GM19324 (cell line): ENCODE data around the gene IFIT3.
A peak's percentile ranks its signal among the peaks of the same experiment; 100 is the strongest.

ENCODE experiments used
- ATAC-seq: cut with Tn5 transposase; IDR thresholded peaks from one replicate; pipeline ENCODE4 v1.9.1; 2021; ENCODE audit warnings: mild to moderate bottlenecking, moderate library complexity; ENCODE audit not compliant: unreplicated experiment, low FRiP score

The IFIT3 gene

DNA sequence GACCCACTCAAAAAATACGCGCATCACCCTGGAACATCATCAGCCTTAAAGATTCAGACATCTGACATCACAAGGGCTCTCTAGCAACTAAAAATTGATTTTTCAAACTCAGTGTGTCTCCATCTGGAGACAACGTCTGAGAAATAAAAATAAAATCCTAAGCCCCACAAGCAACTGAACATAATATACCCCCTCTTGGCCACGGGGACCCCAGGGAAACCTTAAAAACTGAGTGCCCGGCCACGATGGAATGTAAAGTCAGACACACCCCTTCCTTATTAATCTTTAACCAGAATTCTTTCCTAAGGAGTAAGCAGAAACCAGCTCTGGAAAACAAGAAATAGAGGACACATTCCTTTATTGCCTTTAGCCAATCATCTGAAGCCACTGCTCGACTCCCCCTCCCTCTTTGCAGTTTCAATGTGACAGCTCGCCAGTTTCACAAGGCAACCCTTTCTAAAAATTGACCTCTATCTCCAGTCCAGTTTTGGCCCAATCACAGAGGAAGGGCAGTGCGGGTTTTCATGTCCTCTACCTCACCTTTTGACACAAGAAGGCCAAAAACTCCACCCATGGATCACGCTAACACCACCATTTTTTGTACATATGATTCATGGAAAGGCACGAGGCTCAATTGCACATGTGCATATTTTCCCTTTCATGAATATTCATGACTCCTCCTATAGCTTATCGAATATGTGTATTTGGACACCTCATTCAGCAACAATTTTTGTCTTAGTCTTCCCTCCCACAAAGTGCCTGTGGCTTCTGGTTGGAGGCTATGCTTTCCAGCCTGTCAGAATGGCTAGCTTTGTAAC lies 24.2 kb downstream of the IFIT3 start:
- peak; percentile 42 for ATAC-seq

DNA sequence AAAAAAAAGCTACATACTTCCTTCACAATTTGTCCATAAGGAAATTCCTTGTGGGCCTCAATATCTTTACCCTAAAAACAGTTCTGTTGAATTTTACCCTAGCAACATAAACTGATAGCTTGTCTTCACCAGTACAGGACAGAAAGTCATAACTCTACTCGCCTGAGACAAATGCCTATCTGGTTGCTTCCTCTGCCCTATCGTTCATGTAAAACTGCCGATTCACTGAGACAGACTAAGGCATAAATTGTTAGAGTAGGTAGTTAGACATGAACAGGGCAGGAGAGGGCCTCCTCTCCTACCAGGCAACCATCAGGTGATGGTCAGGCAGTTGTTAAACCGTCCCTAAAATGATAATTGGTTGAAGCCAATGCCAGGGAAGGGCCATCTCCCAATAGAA lies 25.0 kb downstream of the IFIT3 start:
- ATAC-seq, result no peak

DNA sequence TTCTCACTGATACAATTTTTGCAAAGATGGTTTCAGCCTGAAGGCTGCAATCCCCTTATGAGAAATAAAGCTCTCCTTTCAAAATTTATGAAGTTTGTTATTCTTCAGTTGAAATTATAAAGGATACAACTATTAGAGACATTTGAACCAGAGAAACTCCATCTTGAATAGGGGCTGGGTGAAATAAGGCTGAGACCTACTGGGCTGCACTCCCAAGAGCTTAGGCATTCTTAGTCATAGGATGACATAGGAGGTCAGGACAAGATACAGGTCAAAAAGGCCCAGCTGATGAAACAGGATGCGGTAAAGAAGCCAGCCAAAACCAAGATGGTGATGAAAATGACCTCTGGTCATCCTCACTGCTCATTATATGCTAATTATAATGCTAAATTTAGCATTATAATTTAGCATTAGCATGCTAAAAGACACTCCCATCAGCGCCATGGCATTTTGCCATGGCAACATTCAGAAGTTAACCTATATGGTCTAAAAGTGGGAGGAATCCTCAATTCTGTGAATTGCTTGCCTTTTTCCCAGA lies 27.7 kb downstream of the IFIT3 start:
- no peak for ATAC-seq

DNA sequence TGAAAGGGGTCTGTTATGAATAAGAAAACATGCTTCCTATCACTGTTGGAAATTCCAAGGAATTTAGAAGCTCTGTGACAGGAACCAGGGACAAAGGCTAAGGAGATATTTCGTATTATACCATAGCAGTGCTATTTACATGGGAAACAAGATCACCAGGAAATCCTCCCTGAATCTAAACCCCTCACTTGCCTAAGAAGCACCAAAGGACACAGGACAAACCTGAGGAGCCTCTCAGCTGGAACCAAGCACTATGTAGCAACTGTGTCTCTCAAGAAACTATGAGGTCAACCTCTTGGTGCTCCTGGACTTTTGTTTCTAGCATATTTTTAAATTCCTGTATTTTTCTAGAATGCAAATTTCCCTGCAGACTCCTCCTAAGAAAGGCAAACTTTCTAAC lies 29.3 kb downstream of the IFIT3 start:
- no peak for ATAC-seq

DNA sequence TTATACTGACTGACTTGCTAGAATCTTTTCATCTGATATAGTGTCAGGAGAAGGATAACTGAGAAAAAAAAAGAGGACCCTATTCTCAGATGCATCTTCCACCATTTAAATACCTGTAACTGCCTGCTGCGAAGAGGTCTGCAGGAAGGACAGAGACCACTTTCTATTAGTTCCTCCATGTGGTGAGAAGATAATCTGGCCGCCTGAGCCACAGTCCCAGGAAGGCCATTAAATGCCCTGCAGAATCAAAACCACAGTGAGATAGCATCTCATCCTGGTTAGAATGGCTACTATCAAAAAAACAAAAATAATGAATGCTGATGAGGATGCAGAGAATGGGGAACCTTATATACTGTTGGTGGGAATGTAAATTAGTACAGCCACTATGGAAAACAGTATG lies 30.2 kb downstream of the IFIT3 start:
- no peak for ATAC-seq

DNA sequence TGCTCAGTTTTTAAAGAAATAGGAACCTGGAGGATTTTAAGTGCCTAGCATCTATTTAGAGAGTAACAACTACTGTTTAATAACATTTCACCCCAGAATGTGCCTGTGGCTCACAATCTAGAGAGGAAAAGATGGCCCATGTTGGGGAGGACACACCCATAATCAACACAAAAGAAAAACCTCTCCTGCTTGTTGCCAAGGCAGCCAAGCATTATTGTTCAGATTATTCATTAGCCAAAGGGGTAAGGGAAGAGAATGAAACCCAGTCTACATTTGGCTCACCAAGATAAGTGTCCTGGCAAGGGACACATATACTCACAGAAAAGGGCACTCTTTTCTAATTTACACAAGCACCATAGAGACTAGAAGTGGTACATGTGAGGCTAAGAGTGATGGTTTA lies 32.4 kb downstream of the IFIT3 start:
- no peak for ATAC-seq

DNA sequence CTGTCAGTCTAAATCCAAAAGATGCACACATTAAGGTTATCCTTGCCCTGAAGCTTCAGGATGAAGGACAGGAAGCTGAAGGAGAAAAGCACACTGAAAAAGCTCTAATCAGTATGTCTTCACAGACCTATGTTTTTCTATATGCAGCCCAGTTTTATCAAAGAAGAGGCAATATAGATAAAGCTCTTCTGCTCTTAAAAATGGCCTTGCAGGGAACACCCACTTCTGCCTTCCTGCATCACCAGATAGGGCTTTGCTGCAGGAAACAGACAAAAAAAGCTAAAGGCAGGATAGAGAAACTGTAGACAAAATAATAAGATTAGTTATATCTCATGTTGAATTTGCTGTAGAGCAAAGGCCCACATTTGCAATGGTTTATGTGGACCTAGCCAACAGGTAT lies 35.1 kb downstream of the IFIT3 start:
- no peak for ATAC-seq

DNA sequence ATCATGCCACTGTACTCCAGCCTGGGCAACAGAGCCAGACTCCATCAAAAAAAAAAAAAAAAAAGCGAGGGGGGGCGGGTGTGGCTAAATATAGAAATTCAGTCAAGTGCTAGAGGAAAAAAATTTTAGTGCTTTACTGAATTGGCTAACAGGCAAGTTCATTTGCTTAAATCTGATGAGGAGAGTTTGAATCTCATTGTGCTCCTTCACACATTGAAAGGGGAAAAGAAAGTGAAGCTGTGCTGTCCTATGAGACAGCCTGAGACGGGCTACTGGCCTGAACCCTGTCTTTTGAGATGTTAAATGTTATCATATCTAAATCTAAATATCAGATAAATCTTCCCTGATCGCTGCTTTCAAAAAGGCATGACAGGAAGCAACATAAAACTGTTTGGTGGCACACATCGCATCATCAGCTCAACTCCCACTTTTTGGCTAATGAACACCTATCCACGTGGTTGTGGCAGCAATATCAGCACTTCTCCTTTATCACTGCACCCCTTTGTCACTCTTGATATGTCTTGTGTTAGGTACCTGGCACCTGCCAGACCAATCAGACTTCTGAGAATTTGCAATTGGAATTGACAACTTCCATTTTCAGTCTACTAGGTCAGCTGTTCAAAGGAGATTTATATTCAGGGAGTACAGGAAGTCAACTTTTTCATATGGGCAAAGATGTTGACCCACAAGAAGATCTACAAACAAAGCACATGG lies 36.1 kb downstream of the IFIT3 start:
- peak; percentile 41 for ATAC-seq

DNA sequence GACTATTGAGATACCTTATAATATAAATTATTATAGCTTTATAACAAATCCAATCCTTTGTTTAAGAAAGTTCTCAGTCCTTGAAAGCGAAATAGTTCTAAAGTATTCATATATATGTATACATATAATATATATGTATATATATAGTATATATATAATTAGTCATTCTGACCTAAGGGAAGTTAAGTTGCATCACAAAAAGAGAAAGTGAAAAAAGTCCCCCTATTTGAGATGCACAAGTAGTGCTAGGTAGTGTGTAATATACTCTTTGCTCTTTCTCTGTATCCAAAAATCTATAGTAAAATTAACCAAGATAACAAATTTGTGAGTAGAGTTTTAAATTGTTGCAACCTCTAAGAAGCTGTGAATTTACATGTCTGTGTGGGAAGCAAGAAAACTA lies 36.7 kb downstream of the IFIT3 start:
- no peak for ATAC-seq

DNA sequence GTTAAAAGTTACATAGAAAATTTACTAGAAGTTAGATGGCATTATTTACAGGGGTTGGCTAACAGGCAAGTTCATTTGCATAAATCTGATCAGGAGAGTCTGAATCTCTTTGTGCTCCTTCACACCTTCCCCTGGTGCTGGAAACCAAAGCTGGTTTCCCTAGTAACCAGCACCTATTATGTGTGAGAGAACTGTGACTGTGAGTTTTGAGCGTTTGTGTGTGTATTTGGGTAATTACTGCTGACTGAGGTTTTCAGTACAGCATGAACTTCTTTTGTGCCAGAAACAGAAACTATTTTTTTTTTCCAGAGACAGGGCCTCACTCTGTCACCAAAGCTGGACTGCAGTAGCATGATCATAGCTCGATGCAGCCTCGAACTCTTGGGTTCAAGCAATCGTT lies 39.7 kb downstream of the IFIT3 start:
- peak; percentile 67 for ATAC-seq

DNA sequence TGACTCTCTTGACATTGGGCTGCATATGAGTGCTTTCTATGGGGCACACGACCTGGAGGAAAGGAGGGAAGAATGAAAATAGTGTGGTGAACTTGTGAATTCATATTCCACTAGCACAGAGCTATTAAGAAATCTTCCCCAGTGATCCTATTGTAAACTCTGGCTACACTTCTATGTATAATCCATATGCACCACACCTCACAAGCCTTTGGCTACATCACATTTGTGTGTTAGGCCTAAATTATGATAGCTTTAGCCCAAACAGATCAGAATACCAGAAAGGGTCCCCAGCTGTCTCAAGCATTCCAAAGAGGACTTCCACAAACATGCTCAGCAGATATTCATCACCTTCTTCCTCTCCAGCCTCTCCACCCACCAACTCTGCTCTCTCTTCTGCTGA lies 40.3 kb downstream of the IFIT3 start:
- no peak for ATAC-seq

DNA sequence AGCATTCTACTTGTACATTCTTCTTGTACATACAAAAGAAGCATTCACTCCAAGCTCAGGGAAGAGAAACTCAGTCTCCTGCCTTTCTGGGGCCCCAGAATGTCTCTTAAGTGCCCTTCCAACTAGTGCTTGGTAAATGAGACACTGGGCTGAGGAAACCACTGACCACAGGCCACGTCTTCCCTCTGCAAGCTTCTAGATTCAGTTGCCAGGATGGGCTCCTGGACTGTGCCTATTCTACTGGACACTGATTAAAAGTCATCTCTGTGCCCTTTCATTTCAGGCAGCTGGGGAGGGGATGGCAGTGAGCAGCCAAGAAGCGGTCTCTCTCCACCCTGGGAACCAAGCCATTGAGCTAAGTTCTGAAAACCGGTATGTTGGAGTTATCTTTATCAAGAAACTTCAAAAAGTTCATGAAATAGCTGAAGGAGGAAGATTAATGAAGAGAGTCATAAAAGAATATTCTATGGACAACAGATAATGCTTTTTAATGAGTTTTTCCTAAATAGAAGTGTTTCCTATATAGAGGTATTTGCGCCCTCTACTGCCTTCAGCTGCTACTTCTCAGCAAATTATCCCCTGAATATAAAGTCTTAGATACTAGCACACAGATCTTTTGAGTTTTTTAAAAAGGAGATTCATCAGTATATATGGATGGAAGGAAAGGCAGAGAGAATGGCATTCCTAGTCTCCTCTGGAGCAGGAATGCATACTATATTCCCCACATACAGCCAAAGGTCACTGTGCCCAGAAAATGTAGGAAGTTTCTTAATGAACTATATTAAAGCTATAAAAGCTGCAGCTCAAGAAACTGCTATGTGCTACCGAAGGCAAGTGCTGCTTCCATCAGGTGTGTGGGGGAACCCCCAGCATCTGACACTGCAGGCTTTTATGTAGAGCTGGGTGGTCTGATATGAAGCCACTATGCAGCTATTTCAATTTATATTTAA lies 41.6 kb downstream of the IFIT3 start:
- ATAC-seq, result no peak

DNA sequence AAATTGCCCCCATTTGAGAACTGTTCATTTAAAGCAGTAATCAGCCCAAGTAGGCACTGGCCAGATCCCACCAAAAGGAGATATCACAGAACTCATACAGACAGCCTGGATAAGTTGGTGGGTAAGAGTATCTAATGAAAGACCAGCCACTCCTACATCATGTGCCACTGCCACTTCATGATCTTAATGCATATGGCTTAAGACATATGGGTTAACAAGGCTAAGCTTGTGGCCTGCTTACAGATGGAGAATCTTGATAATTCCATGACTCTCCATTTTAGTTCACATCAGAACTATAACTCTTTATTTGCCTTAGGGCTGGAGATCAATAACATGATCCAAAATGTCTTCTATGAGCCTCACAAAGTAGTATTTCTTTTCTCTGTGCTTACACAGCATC lies 43.3 kb downstream of the IFIT3 start:
- no peak for ATAC-seq

DNA sequence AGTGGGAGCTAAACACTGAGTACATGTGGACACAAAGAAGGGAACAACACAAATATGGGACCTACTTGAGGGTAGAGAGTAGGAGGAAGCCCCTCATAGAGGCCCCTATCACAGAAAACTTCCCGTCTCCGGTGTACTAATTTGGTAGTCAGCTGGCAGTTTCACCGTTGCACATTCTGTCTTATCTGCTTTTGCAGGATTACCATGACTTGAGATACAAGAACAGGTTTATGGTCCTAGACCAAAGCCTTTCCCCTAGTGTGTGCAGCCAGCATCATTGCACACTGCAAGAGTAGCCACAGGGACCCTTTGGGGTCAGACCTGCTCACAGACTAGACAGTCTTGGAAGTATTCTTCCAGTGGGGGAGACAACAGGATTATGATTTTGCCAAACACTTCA lies 44.2 kb downstream of the IFIT3 start:
- ATAC-seq, result no peak

DNA sequence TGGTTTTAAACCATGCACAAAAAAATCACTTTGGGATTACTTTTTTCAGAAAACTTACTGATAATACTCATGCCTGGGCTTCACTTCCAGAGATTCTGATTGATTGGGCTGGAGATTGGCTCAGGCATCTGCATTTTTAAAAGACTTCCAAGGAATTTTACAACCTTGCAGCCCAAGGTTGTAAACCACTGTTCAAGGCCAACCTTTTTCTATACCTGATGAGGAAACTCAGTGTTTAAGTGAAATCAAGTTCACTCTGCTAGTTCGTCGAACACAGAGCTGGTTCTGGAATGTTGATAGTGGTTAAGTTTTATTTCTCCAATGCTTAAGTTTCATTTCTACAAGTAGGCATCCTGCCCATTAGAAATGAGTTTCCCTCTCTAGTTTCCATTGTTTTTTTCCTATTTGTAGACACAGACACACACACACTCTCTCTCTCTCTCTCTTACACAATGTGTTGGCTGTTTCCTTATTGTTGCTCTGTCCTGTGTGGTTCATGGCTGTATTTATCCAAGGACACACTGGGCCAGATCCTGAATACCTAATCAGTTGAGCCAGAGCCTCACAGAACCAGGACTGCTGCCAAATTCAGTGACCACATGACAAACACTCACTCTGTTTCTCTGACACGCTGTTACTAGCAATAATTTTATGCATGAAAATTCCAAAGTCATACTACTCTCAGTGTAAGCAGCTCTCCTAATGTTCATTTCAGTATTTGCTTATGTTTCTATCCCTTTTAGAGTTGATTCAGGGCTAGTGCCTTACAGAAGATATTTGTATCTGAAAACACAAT lies 46.3 kb downstream of the IFIT3 start:
- no peak for ATAC-seq

DNA sequence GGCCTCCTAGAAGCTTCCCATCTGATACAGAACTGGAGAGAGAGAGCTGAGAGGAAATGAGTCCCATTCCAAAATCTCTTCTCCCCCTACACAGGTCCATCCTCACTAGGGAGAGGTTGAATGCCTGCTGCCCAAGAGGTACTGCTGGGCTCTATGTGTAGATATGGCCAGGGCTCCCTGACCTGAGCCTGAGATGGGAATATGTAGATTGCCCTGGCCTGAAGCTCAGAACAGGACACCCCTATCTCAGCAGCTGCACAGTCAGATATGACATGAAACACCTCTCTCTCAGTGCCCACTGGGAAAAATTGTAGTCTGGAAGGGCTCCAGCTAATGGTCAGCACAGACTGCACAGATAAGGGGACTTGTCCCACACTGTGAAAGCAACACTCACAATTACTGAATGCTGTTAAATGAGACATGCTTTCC lies 46.9 kb downstream of the IFIT3 start:
- ATAC-seq, result no peak

DNA sequence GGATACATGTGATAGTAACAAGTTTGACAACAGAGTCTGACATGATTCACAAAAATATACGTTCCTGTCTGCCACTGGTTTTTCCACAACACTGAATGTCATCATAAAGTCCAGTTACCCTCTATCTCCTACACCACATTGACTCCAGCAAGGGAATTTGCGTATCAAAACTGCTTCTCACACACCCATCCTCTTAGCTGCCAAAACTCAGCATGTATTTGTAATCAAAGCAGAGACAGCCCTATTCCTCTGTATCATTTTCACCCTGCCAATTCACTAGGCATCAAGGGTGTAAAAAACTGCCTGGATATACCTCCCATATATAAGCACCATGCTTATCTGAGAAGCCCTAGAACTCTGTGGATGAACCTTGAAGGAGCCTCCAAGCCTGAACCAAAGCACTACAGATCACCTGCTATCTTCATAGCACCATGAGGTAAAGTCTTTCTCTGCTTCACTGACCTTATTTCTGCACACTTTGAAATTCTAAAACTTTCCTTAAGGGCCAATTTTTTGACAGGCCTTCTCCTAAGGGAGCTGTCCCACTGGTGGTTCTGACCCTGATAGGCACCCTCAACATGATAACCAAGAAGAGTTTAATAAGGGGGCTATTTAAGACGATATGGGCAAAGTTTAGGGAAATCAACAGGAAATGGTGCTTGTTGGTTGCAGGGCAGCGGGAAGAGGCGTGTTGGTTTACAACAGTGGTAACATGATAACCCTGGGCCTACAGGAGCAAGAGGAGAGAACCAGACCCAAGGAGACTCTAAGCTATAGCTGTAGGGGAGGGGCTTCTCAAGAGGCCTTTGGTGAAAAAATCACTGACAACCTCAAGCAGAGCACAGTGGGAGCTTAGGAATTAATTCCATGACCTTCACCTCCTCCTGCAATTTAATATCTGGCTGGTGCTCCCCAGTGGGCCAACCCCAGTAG lies 50.2 kb downstream of the IFIT3 start, which contains the start of gene IFIT1B:
IFIT1B (plus strand) TSS at position 352 of the 933 bp plus-strand sequence; CDS start at position 432, 80 bp downstream.
- no peak for ATAC-seq

DNA sequence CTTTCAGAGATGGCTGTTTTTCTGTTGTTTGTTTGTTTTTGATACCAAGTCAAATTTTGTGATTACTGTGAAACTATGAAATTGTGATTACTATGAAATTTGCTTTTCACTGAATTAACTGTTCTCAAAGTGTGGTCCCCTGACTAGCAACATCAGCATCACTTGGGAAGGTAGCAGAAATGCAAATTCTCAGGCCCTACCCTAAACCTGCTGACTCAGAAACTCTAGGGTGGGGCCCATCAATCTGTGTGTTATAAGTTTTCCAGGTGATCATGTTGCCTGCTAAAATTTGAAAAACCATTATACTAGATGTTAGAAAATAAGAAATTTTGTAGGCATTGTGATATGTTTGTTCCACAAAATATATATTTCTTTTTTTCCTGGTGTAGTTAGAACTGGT lies 51.3 kb downstream of the IFIT3 start:
- no peak for ATAC-seq

DNA sequence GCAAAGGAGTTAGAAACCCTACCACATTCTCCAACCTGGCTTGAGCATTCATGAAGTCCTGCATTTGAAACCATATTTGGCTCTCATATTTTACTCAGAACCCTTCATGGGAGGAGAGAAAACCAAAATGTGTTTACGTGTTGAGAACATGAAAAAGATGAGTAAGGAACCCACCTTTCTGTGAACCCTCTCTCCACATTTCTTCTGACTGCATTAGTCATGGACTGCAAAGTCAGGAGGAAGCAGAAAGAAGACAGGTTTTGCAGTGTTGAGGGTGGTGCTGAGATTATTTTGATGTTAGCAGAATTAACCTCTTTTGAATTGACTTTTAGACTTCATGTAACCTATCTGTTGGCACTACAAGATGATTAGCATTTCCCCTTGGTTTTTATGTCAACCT lies 55.0 kb downstream of the IFIT3 start:
- no peak for ATAC-seq
